PFSK-1 (cell line): ENCODE measurements around the gene PRICKLE3.

Experiments used
- POLR2AphosphoS5 ChIP-seq: IDR thresholded peaks from 2 replicates; pipeline ENCODE4 v1.6.1; 2012; ENCODE audit warnings: low read depth, mild to moderate bottlenecking, control low read depth, low read length, moderate library complexity
- TAF1 ChIP-seq: IDR thresholded peaks from 2 replicates; pipeline ENCODE4 v1.6.1; 2012; ENCODE audit warnings: low read length, control low read depth, borderline replicate concordance; ENCODE audit not compliant: insufficient read depth

DNA sequence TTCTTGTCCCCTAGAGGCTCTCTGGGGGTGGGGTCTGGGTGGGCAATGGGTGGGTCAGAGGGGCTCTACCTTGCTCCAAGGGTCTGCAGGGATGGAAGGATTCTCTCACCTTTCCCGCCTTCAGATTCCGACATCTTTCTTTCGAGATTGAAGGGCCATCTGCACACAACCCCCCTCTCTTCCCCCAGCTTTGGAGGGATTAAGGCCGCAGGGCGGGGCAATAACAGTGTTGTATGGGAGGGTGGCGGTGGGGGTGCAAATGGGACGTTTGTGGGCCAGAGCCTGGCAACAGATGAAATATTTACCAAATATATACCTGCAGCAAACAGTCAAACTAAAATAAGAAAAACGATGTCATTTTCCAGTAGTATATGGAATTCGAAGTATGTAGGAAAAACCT lies 47.0 kb upstream of the PRICKLE3 start, which contains the start of gene CACNA1F:
- TF ChIP-seq TAF1 (no peak), POLR2AphosphoS5 (no peak)
